ENCODE data around the gene KAT6B. TPM values are rescaled to one million over a fixed set of nuclear protein-coding genes. Genes with fewer than 3 reads are reported as not detected.

The KAT6B gene
- total RNA-seq, 4 donors from 2014 or later, result 45.4 to 94.9 (median 62.9) TPM

GRCh38 chr10:74831518-74832120, 5.2 kb downstream of the KAT6B start:
- Histone ChIP-seq H3K4me3 (no peak overlapping the region), H3K4me1 (peaks cover 0 to 11% (median 0%) of the 10 kb centered on the region in 4 donors), H3K27ac (no peak overlapping the region), H3K9me3 (no peaks in the 10 kb centered on the region), H3K36me3 (no peaks in the 10 kb centered on the region), H3K27me3 (no peaks in the 10 kb centered on the region)
- no peak for DNase-seq
- TF ChIP-seq POLR2A (IDR thresholded peaks at IDR 0.05) (no peak), CTCF (IDR thresholded peaks at IDR 0.05) (no peak)

- DNase-seq, result no peak
- Histone ChIP-seq H3K4me3 (no peak overlapping the region), H3K36me3 (no peaks in the 10 kb centered on the region), H3K27ac (no peak overlapping the region), H3K9me3 (no peaks in the 10 kb centered on the region), H3K4me1 (no peaks in the 10 kb centered on the region), H3K27me3 (no peaks in the 10 kb centered on the region)
- TF ChIP-seq CTCF (IDR thresholded peaks at IDR 0.05) (no peak), POLR2A (IDR thresholded peaks at IDR 0.05) (no peak)
Measured at GRCh38 chr10:74835963-74836362, 9.6 kb downstream of the KAT6B start.

GRCh38 chr10:74836877-74837276, 10.5 kb downstream of the KAT6B start:
- TF ChIP-seq CTCF (IDR thresholded peaks at IDR 0.05), result no peak
- TF ChIP-seq POLR2A (IDR thresholded peaks at IDR 0.05), result no peak
- DNase-seq, result no peak
- H3K4me1 ChIP-seq, result peaks cover 0 to 6% (median 0%) of the 10 kb centered on the region in 4 donors
- H3K9me3 ChIP-seq, result no peaks in the 10 kb centered on the region
- no peaks in the 10 kb centered on the region for H3K36me3 ChIP-seq
- no peaks in the 10 kb centered on the region for H3K27me3 ChIP-seq
- H3K4me3 ChIP-seq, result no peak overlapping the region
- H3K27ac ChIP-seq, result no peak overlapping the region

GRCh38 chr10:74837743-74838142, 11.3 kb downstream of the KAT6B start:
- Histone ChIP-seq H3K4me3 (no peak overlapping the region), H3K27me3 (no peaks in the 10 kb centered on the region), H3K27ac (no peak overlapping the region), H3K4me1 (peaks cover 0 to 6% (median 0%) of the 10 kb centered on the region in 4 donors), H3K36me3 (peaks cover 0 to 5% (median 0%) of the 10 kb centered on the region in 3 donors), H3K9me3 (no peaks in the 10 kb centered on the region)
- no peak for TF ChIP-seq POLR2A (IDR thresholded peaks at IDR 0.05)
- TF ChIP-seq CTCF (IDR thresholded peaks at IDR 0.05), result no peak
- no peak for DNase-seq

- peaks cover 0 to 6% (median 0%) of the 10 kb centered on the region in 4 donors for H3K4me1 ChIP-seq
- no peaks in the 10 kb centered on the region for H3K27me3 ChIP-seq
- no peak for DNase-seq
- peaks cover 0 to 20% (median 0%) of the 10 kb centered on the region in 3 donors for H3K36me3 ChIP-seq
- no peaks in the 10 kb centered on the region for H3K9me3 ChIP-seq
- no peak overlapping the region for H3K27ac ChIP-seq
- no peak overlapping the region for H3K4me3 ChIP-seq
- TF ChIP-seq POLR2A (IDR thresholded peaks at IDR 0.05) (no peak), CTCF (IDR thresholded peaks at IDR 0.05) (no peak)
Measured at GRCh38 chr10:74839708-74840107, 13.3 kb downstream of the KAT6B start.
